DOHH2 (cell line): ENCODE results near the gene RNU1-1.
"Not testable (repeated sequence)": the region's sequence is repeated elsewhere in the genome, so short reads cannot be mapped to it uniquely, and the experiment has no call there.

Experiments used
- H3F3A ChIP-seq: fragments of 200-600 bp; sonication (generic), shearing (Covaris generic); 2 replicates; pipeline ENCODE4 v1.6.0; 2016; ENCODE audit warnings: antibody characterized with exemption, mild to moderate bottlenecking; ENCODE audit not compliant: control insufficient read depth, insufficient read depth
- H3K27ac ChIP-seq: fragments of 200-600 bp; sonication (generic); 2 replicates; pipeline ENCODE4 v1.5.1; 2014; ENCODE audit warnings: low read depth, mild to moderate bottlenecking, low read length, moderate library complexity
- H3K27me3 ChIP-seq: fragments of 200-600 bp; sonication (generic); 2 replicates; pipeline ENCODE4 v1.6.1; 2014; ENCODE audit warnings: mild to moderate bottlenecking, low read length, mixed read lengths; ENCODE audit not compliant: control insufficient read depth
- H3K36me3 ChIP-seq: fragments of 200-600 bp; sonication (generic); 2 replicates; pipeline ENCODE4 v1.6.1; 2014; ENCODE audit warnings: mild to moderate bottlenecking, low read length, moderate library complexity, mixed read lengths; ENCODE audit not compliant: control insufficient read depth
- H3K4me1 ChIP-seq: fragments of 200-600 bp; sonication (generic); 2 replicates; pipeline ENCODE4 v1.6.1; 2014; ENCODE audit warnings: mild to moderate bottlenecking, low read length, mixed read lengths; ENCODE audit not compliant: control insufficient read depth
- H3K4me2 ChIP-seq: fragments of 200-600 bp; sonication (generic); 2 replicates; pipeline ENCODE4 v1.6.0; 2014; ENCODE audit warnings: mild to moderate bottlenecking, low read length, moderate library complexity
- H3K4me3 ChIP-seq: fragments of 200-600 bp; sonication (generic); 2 replicates; pipeline ENCODE4 v1.5.1; 2014; ENCODE audit warnings: mild to moderate bottlenecking, low read length, mixed read lengths
- H3K79me2 ChIP-seq: fragments of 200-600 bp; sonication (generic); 2 replicates; pipeline ENCODE4 v1.6.1; 2014; ENCODE audit warnings: mild to moderate bottlenecking, low read length, mixed read lengths; ENCODE audit not compliant: control insufficient read depth
- H3K9me2 ChIP-seq: fragments of 200-600 bp; sonication (generic); replicated peaks from 2 replicates; pipeline ENCODE4 v1.6.1; 2014; ENCODE audit warnings: mild to moderate bottlenecking, low read length, mixed read lengths; ENCODE audit not compliant: control insufficient read depth
- H3K9me3 ChIP-seq: fragments of 200-600 bp; sonication (generic); 2 replicates; pipeline ENCODE4 v1.6.1; 2014; ENCODE audit warnings: antibody characterized with exemption, low read length, mixed read lengths; ENCODE audit not compliant: control insufficient read depth, insufficient read depth
- H4K20me1 ChIP-seq: fragments of 200-600 bp; sonication (generic); 2 replicates; pipeline ENCODE4 v1.6.0; 2014; ENCODE audit warnings: low read depth, mild to moderate bottlenecking, antibody characterized with exemption, low read length, moderate library complexity; ENCODE audit not compliant: control insufficient read depth, insufficient read depth
- EZH2phosphoT487 ChIP-seq: fragments of 200-600 bp; sonication (generic); IDR thresholded peaks from 2 replicates; pipeline ENCODE4 v1.6.1; 2017; ENCODE audit warnings: borderline replicate concordance, mild to moderate bottlenecking, antibody characterized with exemption, low read length, moderate library complexity, mixed read lengths
- TF ChIP-seq, protein P1 (sequence below): fragments of 200-600 bp; sonication (generic); IDR thresholded peaks from one replicate; pipeline ENCODE4 v1.5.1; 2014; ENCODE audit warnings: antibody characterized with exemption, mild to moderate bottlenecking, low read depth, low read length; ENCODE audit not compliant: poor library complexity, severe bottlenecking

Gene RNU1-1

DNA sequence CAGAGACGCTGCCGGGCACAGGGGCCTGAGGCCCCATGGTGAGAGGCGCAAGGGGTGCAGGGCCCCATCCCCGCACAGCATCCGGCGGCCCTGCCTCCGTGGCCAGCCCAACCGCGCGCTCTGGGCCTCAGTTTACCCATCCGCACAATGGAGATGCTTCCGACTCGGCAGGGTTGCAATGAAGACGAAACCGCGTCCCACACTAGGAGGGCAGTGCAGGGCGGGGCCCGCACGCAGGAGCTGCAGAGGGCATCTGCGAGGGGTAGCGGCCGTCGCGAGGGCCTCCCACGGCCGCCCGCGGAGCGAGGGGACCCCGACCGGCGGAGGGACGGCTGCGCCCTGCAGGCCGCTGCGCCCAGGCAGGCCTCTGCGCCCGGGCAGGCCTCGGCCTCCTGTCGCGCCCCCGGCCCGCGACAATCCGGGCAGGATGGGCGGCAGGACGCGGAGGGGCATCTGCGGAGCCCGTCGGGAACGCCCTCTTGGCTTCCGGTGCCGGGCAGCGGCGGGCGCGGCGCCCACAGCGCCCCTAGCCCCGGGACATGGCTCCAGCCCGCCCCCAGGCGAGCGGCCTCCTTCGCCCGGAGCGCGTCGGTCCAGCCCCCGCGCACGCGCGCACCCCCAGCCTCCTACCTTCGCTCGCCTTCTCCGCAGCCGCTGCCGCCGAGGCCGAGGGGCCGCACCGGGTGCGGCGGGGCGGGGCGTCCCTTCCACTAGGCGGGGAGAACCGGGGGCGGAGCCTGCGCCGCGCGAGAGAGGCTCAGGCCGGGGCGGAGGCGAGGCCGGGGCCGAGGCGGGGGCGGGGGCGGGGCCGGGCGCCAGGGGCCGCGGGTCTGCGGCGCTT lies 15.3 kb downstream of the RNU1-1 start:
- Histone ChIP-seq H3K27me3 (no peaks in the 10 kb centered on the region), H3K9me3 (no peaks in the 10 kb centered on the region), H4K20me1 (no peaks in the 10 kb centered on the region), H3K4me3 (peak overlapping the region; percentile 94), H3K4me1 (peaks cover 16% of the 10 kb centered on the region), H3F3A (no peaks in the 10 kb centered on the region), H3K27ac (no peak overlapping the region), H3K36me3 (no peaks in the 10 kb centered on the region), H3K4me2 (peak overlapping the region; percentile 100), H3K79me2 (no peaks in the 10 kb centered on the region), H3K9me2 (no peaks in the 10 kb centered on the region)
- TF ChIP-seq, protein P1, sequence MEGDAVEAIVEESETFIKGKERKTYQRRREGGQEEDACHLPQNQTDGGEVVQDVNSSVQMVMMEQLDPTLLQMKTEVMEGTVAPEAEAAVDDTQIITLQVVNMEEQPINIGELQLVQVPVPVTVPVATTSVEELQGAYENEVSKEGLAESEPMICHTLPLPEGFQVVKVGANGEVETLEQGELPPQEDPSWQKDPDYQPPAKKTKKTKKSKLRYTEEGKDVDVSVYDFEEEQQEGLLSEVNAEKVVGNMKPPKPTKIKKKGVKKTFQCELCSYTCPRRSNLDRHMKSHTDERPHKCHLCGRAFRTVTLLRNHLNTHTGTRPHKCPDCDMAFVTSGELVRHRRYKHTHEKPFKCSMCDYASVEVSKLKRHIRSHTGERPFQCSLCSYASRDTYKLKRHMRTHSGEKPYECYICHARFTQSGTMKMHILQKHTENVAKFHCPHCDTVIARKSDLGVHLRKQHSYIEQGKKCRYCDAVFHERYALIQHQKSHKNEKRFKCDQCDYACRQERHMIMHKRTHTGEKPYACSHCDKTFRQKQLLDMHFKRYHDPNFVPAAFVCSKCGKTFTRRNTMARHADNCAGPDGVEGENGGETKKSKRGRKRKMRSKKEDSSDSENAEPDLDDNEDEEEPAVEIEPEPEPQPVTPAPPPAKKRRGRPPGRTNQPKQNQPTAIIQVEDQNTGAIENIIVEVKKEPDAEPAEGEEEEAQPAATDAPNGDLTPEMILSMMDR = peak; percentile 32
- no peak for TF ChIP-seq EZH2phosphoT487

DNA sequence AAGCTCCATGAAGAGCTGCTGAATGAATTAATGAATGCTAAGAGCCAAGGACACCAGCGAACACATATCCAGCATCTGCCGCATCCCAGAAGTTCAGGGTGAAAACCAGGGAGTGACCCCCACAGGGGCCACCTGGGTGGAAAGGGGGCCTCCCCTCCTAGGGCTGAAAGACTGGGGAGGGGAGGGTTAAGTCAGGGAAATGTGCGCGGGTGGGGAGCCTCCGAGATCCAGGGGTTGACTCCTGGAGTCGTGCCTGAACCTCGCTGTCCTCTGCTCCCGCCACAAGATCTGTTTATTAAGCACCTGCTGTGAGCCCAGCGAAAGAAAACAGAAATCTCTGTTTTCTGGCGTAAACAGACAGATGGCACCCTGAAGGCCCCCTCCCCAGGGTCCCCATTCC lies 16.0 kb downstream of the RNU1-1 start:
- H3K9me3 ChIP-seq, H3K27me3 ChIP-seq, H3K27ac ChIP-seq, H3K9me2 ChIP-seq, H4K20me1 ChIP-seq, H3K79me2 ChIP-seq, H3K36me3 ChIP-seq, H3F3A ChIP-seq: not testable (repeated sequence)
- Histone ChIP-seq H3K4me1 (peaks cover 16% of the 10 kb centered on the region), H3K4me3 (peak overlapping the region; percentile 94; the same call in 1 of the 2 replicates), H3K4me2 (peak overlapping the region; percentile 100)

DNA sequence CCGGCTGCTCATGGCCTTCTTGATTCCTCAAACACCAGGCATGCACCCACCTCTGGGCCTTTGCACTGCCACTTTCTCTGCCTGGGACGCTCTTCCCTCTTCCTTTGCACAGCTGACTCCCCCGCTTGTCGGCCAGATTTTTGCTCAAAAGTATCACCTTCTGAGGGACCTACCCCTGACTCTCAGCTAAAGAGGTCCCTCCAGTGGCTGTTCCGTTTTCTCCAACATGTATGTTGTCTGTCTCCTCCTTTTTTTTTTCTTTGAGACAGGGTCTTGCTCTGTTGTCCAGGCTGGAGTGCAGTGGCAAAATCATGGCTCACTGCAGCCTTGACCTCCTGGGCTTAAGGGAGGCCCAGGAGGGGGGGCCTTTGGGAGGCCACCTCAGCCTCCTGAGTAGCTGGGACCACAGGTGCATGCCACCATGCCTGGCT lies 16.6 kb downstream of the RNU1-1 start:
- TF ChIP-seq, protein P1 = peak; percentile 23

DNA sequence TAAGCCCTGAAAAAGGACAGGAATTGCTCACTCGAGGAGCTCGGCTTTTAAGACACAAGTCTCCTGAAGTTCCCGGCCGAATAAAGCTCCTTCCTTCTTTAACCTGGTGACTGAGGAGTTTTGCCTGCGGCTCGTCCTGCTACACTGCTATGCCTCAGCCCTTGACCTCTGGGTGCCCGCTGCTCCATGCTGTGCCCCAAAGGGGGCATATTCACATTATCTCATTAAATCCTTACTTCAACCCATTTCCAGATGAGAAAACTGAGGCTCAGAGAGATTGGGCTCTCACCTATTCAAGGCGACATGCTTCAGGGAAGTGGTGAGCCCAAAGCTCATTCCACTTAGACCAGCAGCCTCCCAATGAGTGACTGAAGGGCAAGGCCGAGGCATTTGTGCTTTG lies 20.4 kb downstream of the RNU1-1 start:
- H3K27ac ChIP-seq, H4K20me1 ChIP-seq, H3K4me3 ChIP-seq, H3K27me3 ChIP-seq, H3K9me2 ChIP-seq, H3K9me3 ChIP-seq, H3F3A ChIP-seq, H3K36me3 ChIP-seq, H3K4me1 ChIP-seq, H3K79me2 ChIP-seq, H3K4me2 ChIP-seq: not testable (repeated sequence)

More for the DNA sequence above, 16.6 kb downstream of the RNU1-1 start:
- H3F3A ChIP-seq, H3K9me3 ChIP-seq, H3K27me3 ChIP-seq, H3K27ac ChIP-seq, H3K9me2 ChIP-seq, H3K79me2 ChIP-seq, H3K4me2 ChIP-seq, H3K4me3 ChIP-seq, H4K20me1 ChIP-seq, H3K36me3 ChIP-seq: not testable (repeated sequence)
- H3K4me1 ChIP-seq = peaks cover 16% of the 10 kb centered on the region

DNA sequence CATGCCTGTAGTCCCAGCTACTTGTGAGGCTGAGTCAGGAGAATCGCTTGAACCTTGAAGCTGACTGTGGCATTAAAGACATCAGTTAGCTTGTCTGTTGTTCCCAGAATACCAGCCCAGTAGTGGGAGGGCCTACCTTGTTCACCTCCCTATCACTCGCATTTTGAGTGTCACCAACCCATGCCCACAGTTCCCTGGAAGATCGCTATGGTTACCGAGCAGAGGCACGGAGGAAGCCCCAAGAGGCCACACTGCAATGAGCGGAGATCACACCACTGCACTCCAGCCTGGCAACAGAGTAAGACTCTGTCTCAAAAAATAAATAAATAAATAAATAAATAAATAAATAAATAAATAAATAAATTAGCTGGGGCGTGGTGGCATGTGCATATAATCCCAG lies 21.1 kb downstream of the RNU1-1 start:
- H3K9me2 ChIP-seq, H3K9me3 ChIP-seq, H3K4me1 ChIP-seq: not testable (repeated sequence)

More for the DNA sequence above, 21.1 kb downstream of the RNU1-1 start:
- not testable (repeated sequence) for H3K36me3 ChIP-seq, H3K4me2 ChIP-seq, H3K79me2 ChIP-seq, H4K20me1 ChIP-seq, H3K4me3 ChIP-seq, H3K27ac ChIP-seq, H3F3A ChIP-seq, H3K27me3 ChIP-seq
